ENCODE data around the gene PANK4. TPM values are rescaled to one million over a fixed set of nuclear protein-coding genes. Genes with fewer than 3 reads are reported as not detected.

The PANK4 gene
- total and polyA plus RNA-seq, 9 of the 15 experiments (the other 6 are each of a cell fraction or from before 2014, with no cell fraction given), result 0.93 to 55.6 (median 31.5) TPM

DNA sequence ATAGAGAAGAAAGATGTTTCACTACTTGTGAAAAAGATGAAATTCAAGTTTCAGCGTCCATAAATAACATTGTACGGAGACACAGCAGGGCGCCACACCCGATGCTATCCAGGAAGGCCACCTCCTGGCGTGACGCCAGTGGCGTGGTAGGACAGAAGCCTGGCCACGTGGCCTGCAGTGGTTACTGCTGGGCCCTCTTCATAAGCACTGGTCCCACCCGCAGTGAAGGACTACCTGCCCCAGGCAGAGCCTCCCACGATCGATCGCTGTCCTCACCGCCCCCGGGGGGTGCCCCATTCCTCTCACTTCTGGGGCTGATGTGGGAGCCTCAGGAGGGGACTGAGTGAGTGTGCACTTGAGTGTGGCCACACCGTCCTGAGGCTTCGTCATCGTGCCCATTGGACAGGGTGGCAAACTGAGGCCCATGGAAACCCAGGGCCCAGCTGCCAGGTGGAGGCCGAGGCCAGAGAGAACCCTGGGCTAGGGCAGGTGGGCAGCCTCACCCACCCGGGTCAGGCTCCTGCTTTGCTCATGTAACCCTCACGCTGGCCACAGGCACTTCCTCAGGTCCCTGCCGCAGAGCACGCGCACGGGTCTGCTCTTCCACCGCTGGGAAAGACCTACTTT, 15.3 kb upstream of the PANK4 start (continued):
- TF ChIP-seq ZNF717 (CRISPR knock-in tag; IDR thresholded peaks at IDR 0.05), result 0 out of 2 replicates have a peak, but pooled peaks have one; percentile 48
- TF ChIP-seq CHD4 (IDR thresholded peaks at IDR 0.05; ENCODE audit: insufficient read depth, insufficient replicate concordance, low read depth, low read length, poor library complexity, severe bottlenecking), result peak; percentile 81
- TF ChIP-seq TEAD4 (IDR thresholded peaks at IDR 0.05; ENCODE audit: low read length), result no peak
- TF ChIP-seq TEAD4 (CRISPR knock-in tag; IDR thresholded peaks at IDR 0.05; ENCODE audit: borderline replicate concordance), result no peak
- TF ChIP-seq, protein P1, sequence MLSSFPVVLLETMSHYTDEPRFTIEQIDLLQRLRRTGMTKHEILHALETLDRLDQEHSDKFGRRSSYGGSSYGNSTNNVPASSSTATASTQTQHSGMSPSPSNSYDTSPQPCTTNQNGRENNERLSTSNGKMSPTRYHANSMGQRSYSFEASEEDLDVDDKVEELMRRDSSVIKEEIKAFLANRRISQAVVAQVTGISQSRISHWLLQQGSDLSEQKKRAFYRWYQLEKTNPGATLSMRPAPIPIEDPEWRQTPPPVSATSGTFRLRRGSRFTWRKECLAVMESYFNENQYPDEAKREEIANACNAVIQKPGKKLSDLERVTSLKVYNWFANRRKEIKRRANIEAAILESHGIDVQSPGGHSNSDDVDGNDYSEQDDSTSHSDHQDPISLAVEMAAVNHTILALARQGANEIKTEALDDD (IDR thresholded peaks at IDR 0.05), result no peak
- peak; percentile 85 for TF ChIP-seq FIP1L1 (IDR thresholded peaks at IDR 0.05; ENCODE audit: low read depth, low read length, poor library complexity, severe bottlenecking)
- TF ChIP-seq, protein P2, sequence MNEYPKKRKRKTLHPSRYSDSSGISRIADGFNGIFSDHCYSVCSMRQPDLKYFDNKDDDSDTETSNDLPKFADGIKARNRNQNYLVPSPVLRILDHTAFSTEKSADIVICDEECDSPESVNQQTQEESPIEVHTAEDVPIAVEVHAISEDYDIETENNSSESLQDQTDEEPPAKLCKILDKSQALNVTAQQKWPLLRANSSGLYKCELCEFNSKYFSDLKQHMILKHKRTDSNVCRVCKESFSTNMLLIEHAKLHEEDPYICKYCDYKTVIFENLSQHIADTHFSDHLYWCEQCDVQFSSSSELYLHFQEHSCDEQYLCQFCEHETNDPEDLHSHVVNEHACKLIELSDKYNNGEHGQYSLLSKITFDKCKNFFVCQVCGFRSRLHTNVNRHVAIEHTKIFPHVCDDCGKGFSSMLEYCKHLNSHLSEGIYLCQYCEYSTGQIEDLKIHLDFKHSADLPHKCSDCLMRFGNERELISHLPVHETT (CRISPR knock-in tag; conservative IDR thresholded peaks at IDR 0.05 in 1 of 2, IDR thresholded peaks at IDR 0.05 in 1 of 2), result no peak
- TF ChIP-seq TRIM28 (IDR thresholded peaks at IDR 0.05), result peak; percentile 37; the same call in 1 of the 2 replicates
- TF ChIP-seq, protein P3, sequence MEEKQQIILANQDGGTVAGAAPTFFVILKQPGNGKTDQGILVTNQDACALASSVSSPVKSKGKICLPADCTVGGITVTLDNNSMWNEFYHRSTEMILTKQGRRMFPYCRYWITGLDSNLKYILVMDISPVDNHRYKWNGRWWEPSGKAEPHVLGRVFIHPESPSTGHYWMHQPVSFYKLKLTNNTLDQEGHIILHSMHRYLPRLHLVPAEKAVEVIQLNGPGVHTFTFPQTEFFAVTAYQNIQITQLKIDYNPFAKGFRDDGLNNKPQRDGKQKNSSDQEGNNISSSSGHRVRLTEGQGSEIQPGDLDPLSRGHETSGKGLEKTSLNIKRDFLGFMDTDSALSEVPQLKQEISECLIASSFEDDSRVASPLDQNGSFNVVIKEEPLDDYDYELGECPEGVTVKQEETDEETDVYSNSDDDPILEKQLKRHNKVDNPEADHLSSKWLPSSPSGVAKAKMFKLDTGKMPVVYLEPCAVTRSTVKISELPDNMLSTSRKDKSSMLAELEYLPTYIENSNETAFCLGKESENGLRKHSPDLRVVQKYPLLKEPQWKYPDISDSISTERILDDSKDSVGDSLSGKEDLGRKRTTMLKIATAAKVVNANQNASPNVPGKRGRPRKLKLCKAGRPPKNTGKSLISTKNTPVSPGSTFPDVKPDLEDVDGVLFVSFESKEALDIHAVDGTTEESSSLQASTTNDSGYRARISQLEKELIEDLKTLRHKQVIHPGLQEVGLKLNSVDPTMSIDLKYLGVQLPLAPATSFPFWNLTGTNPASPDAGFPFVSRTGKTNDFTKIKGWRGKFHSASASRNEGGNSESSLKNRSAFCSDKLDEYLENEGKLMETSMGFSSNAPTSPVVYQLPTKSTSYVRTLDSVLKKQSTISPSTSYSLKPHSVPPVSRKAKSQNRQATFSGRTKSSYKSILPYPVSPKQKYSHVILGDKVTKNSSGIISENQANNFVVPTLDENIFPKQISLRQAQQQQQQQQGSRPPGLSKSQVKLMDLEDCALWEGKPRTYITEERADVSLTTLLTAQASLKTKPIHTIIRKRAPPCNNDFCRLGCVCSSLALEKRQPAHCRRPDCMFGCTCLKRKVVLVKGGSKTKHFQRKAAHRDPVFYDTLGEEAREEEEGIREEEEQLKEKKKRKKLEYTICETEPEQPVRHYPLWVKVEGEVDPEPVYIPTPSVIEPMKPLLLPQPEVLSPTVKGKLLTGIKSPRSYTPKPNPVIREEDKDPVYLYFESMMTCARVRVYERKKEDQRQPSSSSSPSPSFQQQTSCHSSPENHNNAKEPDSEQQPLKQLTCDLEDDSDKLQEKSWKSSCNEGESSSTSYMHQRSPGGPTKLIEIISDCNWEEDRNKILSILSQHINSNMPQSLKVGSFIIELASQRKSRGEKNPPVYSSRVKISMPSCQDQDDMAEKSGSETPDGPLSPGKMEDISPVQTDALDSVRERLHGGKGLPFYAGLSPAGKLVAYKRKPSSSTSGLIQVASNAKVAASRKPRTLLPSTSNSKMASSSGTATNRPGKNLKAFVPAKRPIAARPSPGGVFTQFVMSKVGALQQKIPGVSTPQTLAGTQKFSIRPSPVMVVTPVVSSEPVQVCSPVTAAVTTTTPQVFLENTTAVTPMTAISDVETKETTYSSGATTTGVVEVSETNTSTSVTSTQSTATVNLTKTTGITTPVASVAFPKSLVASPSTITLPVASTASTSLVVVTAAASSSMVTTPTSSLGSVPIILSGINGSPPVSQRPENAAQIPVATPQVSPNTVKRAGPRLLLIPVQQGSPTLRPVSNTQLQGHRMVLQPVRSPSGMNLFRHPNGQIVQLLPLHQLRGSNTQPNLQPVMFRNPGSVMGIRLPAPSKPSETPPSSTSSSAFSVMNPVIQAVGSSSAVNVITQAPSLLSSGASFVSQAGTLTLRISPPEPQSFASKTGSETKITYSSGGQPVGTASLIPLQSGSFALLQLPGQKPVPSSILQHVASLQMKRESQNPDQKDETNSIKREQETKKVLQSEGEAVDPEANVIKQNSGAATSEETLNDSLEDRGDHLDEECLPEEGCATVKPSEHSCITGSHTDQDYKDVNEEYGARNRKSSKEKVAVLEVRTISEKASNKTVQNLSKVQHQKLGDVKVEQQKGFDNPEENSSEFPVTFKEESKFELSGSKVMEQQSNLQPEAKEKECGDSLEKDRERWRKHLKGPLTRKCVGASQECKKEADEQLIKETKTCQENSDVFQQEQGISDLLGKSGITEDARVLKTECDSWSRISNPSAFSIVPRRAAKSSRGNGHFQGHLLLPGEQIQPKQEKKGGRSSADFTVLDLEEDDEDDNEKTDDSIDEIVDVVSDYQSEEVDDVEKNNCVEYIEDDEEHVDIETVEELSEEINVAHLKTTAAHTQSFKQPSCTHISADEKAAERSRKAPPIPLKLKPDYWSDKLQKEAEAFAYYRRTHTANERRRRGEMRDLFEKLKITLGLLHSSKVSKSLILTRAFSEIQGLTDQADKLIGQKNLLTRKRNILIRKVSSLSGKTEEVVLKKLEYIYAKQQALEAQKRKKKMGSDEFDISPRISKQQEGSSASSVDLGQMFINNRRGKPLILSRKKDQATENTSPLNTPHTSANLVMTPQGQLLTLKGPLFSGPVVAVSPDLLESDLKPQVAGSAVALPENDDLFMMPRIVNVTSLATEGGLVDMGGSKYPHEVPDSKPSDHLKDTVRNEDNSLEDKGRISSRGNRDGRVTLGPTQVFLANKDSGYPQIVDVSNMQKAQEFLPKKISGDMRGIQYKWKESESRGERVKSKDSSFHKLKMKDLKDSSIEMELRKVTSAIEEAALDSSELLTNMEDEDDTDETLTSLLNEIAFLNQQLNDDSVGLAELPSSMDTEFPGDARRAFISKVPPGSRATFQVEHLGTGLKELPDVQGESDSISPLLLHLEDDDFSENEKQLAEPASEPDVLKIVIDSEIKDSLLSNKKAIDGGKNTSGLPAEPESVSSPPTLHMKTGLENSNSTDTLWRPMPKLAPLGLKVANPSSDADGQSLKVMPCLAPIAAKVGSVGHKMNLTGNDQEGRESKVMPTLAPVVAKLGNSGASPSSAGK (IDR thresholded peaks at IDR 0.05), result peak; percentile 92
- peak; percentile 44; the same call in 1 of the 2 replicates for TF ChIP-seq NCOA1 (IDR thresholded peaks at IDR 0.05; ENCODE audit: low read depth)
